ENCODE results near the gene ALKBH6.

GRCh38 chr19:35978832-35979365, 35.1 kb downstream of the ALKBH6 start:
- TF ChIP-seq EZH2phosphoT487 (IDR thresholded peaks at IDR 0.05; ENCODE audit: unreplicated experiment) = no peak
- TF ChIP-seq REST (IDR thresholded peaks at IDR 0.05; ENCODE audit: unreplicated experiment) = no peak
- TF ChIP-seq CTCF (conservative IDR thresholded peaks at IDR 0.05; ENCODE audit: low read depth in 2 of 2) = no peak
- no peak for TF ChIP-seq JUNB (IDR thresholded peaks at IDR 0.05; ENCODE audit: unreplicated experiment)
- TF ChIP-seq CREB1 (CRISPR knock-in tag; IDR thresholded peaks at IDR 0.05; ENCODE audit: low read depth) = no peak
- TF ChIP-seq EZH2 (IDR thresholded peaks at IDR 0.05; ENCODE audit: low read depth, unreplicated experiment) = no peak
- TF ChIP-seq POLR2AphosphoS5 (IDR thresholded peaks at IDR 0.05; ENCODE audit: low read depth) = no peak
- no peak for TF ChIP-seq ETS1 (IDR thresholded peaks at IDR 0.05)
- no peak for TF ChIP-seq STAT1 (IDR thresholded peaks at IDR 0.05; ENCODE audit: unreplicated experiment)
